Glutamatergic neuron (in vitro differentiated cells): ENCODE data around the gene AOX1. TPM values are rescaled to one million over a fixed set of nuclear protein-coding genes. Genes with fewer than 3 reads are reported as not detected.
"Not testable (repeated sequence)": the region's sequence is repeated elsewhere in the genome, so short reads cannot be mapped to it uniquely, and the experiment has no call there.

Source experiments
- DNase-seq: peaks from one replicate; pipeline ENCODE4 v3.0.0; 2022
- H3K27ac Mint-ChIP-seq: one replicate; pipeline ENCODE4 v1.8.0; 2020; ENCODE audit warnings: mild to moderate bottlenecking, mixed read lengths, inconsistent platforms; ENCODE audit not compliant: unreplicated experiment
- H3K27me3 Mint-ChIP-seq: one replicate; pipeline ENCODE4 v1.8.0; 2020; ENCODE audit warnings: mild to moderate bottlenecking, moderate library complexity, mixed read lengths, inconsistent platforms; ENCODE audit not compliant: unreplicated experiment
- H3K36me3 Mint-ChIP-seq: one replicate; pipeline ENCODE4 v1.8.0; 2020; ENCODE audit warnings: mild to moderate bottlenecking, mixed read lengths, inconsistent platforms; ENCODE audit not compliant: unreplicated experiment
- H3K4me1 Mint-ChIP-seq: one replicate; pipeline ENCODE4 v1.8.0; 2020; ENCODE audit warnings: mild to moderate bottlenecking, low read depth, mixed read lengths, inconsistent platforms; ENCODE audit not compliant: unreplicated experiment
- H3K4me3 Mint-ChIP-seq: one replicate; pipeline ENCODE4 v1.8.0; 2020; ENCODE audit warnings: mild to moderate bottlenecking, mixed read lengths, inconsistent platforms; ENCODE audit not compliant: unreplicated experiment
- H3K9me3 Mint-ChIP-seq: one replicate; pipeline ENCODE4 v1.8.0; 2020; ENCODE audit warnings: mild to moderate bottlenecking, moderate library complexity, mixed read lengths, inconsistent platforms; ENCODE audit not compliant: unreplicated experiment
- CTCF ChIP-seq: fragments of 200-600 bp; sonication (generic); IDR thresholded peaks from one replicate; pipeline ENCODE4 v1.5.0; 2021; ENCODE audit not compliant: partially characterized antibody, unreplicated experiment
- total RNA-seq: library from RNA; stranded (reverse); fragmentation: NEBNext Ultra II Directional; extraction: Animal tissue kit (Norgen Biotek cat#: 25700); gene quantifications from one replicate; pipeline ENCODE4 v1.2.1, GENCODE V29; 2021; ENCODE audit not compliant: unreplicated experiment

Gene AOX1
- total RNA-seq, 1 donor from 2014 or later: 0.32 TPM

DNA sequence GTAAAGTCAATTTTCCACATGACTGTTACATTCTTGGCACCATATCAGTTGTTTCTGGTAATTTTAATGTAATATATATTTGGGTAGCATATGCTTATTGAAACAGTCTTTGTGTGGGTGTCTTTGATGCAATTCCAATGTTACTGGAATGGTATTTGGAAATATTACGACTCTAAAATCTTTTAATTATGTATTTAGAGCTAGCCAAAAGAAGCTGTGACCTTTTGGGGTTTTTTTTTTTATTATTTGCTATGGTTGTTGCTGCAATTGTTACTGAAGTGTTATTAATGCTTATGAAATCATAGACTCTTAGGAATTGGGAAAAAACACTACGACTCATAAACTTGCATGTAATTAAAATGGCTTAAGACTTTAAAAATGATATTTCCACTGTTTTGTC, 95.9 kb downstream of the AOX1 start:
- no peak for DNase-seq
- peaks cover 3% of the 10 kb centered on the region for H3K4me1 Mint-ChIP-seq
- H3K9me3 Mint-ChIP-seq: peaks cover 6% of the 10 kb centered on the region
- no peak overlapping the region for H3K27ac Mint-ChIP-seq
- no peak overlapping the region for H3K4me3 Mint-ChIP-seq
- no peak for TF ChIP-seq CTCF
- peaks cover 4% of the 10 kb centered on the region for H3K27me3 Mint-ChIP-seq
- H3K36me3 Mint-ChIP-seq: peaks cover 8% of the 10 kb centered on the region

DNA sequence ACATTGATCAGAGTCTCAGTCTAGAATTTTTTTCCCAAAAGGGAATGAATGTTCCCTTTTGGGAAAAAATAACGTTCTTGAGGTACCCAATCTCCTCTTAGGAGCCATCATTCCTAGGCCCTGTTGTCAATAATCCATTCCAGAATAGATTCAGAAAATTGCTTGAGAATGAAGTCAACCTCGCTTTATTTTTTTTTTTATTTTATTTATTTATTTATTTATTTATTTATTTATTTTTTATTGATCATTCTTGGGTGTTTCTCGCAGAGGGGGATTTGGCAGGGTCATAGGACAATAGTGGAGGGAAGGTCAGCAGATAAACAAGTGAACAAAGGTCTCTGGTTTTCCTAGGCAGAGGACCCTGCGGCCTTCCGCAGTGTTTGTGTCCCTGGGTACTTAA, 96.6 kb downstream of the AOX1 start:
- not testable (repeated sequence) for H3K4me1 Mint-ChIP-seq, H3K36me3 Mint-ChIP-seq, H3K4me3 Mint-ChIP-seq, H3K9me3 Mint-ChIP-seq, DNase-seq, H3K27me3 Mint-ChIP-seq, H3K27ac Mint-ChIP-seq

DNA sequence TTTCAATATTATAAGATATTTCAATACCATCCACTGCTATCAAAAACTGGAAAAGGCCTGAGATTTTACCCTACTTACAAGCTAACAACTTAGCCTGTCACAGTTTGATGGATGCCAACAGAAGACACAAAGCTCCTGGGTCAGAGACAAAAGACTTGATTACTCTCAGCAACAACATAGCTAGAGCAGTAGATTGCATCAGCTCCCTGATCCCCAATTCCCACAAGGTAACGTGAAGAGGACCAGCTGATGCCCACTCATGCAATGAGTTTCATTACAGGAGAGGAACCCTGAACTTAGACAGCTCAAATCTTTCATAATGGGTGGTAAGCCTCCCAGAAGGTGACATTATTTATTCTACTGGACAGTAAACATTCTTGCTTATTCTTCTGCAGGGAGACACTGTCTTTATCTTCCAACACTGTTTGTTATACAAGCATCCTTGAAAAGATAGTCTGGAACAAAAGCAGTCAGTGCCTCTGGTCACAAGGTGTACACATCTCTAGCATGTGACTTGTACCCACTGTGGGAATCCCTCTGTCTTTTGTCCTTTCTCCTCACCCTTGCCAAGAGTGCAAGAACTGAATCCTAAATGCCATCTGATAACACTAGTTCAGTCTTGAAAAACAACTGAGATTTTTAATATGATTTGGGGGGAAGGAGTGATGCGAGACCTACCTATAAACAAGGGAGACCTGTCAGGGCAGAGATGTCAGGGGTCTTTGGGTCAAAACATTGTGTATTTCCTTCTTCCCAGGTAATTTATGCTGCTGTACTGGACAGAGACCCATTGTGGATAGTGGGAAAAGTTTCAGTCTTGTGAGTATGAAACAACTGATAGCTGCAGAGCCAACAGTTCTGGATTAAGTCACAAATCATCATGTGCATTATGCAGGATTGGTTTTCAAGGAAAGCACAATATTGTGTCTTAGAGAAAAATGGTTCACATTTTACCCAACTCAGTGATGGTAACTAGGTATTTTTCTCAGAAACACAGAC, 102.4 kb downstream of the AOX1 start:
- Mint-ChIP-seq H3K36me3 (peaks cover 8% of the 10 kb centered on the region), H3K4me1 (no peaks in the 10 kb centered on the region), H3K4me3 (no peak overlapping the region), H3K9me3 (peaks cover 6% of the 10 kb centered on the region), H3K27ac (no peak overlapping the region), H3K27me3 (peaks cover 4% of the 10 kb centered on the region)
- TF ChIP-seq CTCF: no peak
- no peak for DNase-seq

GRCh38 chr2:200689115-200689514, 103.3 kb downstream of the AOX1 start:
- Mint-ChIP-seq H3K4me1 (peaks cover 2% of the 10 kb centered on the region), H3K9me3 (peaks cover 6% of the 10 kb centered on the region), H3K36me3 (peaks cover 8% of the 10 kb centered on the region), H3K4me3 (no peak overlapping the region), H3K27me3 (peaks cover 4% of the 10 kb centered on the region), H3K27ac (no peak overlapping the region)
- no peak for DNase-seq
- TF ChIP-seq CTCF: no peak

DNA sequence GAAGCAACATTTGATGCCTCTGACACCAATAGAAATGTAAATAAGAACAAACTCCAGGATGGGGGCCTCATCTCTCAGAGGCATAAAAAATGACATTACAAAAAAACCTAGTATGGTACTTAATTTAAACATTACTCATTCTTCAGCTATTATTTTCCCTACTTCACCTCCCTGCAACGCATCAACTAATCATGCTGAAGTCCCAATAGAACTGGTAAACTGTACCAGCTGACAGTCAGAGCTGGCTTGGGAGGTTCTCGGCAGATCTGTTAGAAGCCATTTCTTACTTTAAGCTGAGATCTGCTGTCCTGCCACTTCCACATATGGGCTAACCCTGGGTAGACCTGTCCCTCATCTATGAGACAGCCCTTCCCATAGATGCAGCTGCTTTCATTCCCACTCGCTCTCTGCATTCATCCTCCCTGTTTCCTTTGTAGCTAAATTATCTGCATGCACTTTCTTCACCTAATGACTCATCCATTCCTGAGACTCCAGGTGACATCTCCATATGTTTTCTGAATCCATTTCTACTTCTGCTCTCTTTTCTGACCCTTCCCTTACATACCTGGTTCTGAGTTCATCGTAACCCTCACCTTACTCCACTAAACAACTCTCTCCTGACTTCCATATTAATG, 108.1 kb downstream of the AOX1 start:
- no peak overlapping the region for H3K27ac Mint-ChIP-seq
- no peak overlapping the region for H3K4me3 Mint-ChIP-seq
- H3K36me3 Mint-ChIP-seq: no peaks in the 10 kb centered on the region
- peaks cover 6% of the 10 kb centered on the region for H3K9me3 Mint-ChIP-seq
- H3K4me1 Mint-ChIP-seq: peaks cover 3% of the 10 kb centered on the region
- no peak for DNase-seq
- no peaks in the 10 kb centered on the region for H3K27me3 Mint-ChIP-seq
- no peak for TF ChIP-seq CTCF
